NB4 (cell line): ENCODE results near the gene DUSP16.

Experiments
- DNase-seq: peaks from one replicate; pipeline ENCODE4 v3.0.0; 2010; ENCODE audit warnings: low read depth
- H3K4me3 ChIP-seq: one replicate; pipeline ENCODE4 v1.5.1; 2011; ENCODE audit warnings: mild to moderate bottlenecking, low read depth, low read length, moderate library complexity
- MYC ChIP-seq: IDR thresholded peaks from 2 replicates; pipeline ENCODE4 v1.6.1; 2011; ENCODE audit warnings: low read depth, low read length
- POLR2A ChIP-seq: IDR thresholded peaks from 2 replicates; pipeline ENCODE4 v1.6.1; 2011; ENCODE audit warnings: mild to moderate bottlenecking; ENCODE audit not compliant: insufficient read length; ENCODE audit errors: extremely low read depth
- TF ChIP-seq, protein P1 (sequence below): IDR thresholded peaks from 2 replicates; pipeline ENCODE4 v1.6.1; 2011; ENCODE audit warnings: low read depth, low read length
- TF ChIP-seq, protein P2 (sequence below): IDR thresholded peaks from one replicate; pipeline ENCODE4 v1.5.1; 2012; ENCODE audit warnings: low read depth, low read length

The DUSP16 gene

DNA sequence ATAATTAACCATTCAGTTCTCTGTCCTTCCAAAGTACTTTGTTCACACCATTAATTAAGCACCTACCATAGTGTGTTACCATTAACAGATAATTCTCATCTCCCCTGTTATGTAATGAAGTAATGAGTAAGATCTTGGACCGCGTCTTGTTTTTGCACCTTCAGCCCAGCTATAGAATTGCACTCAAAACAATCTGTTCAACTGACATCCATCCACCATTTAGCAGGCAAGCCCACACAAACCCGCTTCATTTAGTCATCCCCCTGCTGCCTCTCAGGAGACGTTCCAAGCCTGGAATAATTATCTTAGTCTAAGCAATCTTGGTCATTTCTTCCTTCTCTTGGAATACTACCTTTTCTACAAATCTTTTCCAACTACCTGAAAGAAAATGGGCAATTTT is 74.4 kb downstream of the DUSP16 start:
- H3K4me3 ChIP-seq: no peak overlapping the region
- TF ChIP-seq, protein P1, sequence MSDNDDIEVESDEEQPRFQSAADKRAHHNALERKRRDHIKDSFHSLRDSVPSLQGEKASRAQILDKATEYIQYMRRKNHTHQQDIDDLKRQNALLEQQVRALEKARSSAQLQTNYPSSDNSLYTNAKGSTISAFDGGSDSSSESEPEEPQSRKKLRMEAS: no peak
- TF ChIP-seq MYC: no peak
- TF ChIP-seq POLR2A: no peak
- TF ChIP-seq, protein P2, sequence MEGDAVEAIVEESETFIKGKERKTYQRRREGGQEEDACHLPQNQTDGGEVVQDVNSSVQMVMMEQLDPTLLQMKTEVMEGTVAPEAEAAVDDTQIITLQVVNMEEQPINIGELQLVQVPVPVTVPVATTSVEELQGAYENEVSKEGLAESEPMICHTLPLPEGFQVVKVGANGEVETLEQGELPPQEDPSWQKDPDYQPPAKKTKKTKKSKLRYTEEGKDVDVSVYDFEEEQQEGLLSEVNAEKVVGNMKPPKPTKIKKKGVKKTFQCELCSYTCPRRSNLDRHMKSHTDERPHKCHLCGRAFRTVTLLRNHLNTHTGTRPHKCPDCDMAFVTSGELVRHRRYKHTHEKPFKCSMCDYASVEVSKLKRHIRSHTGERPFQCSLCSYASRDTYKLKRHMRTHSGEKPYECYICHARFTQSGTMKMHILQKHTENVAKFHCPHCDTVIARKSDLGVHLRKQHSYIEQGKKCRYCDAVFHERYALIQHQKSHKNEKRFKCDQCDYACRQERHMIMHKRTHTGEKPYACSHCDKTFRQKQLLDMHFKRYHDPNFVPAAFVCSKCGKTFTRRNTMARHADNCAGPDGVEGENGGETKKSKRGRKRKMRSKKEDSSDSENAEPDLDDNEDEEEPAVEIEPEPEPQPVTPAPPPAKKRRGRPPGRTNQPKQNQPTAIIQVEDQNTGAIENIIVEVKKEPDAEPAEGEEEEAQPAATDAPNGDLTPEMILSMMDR: no peak
- DNase-seq: no peak

- TF ChIP-seq, protein P2: no peak
- no peak for DNase-seq
- no peak overlapping the region for H3K4me3 ChIP-seq
Observed at GRCh38 chr12:12487490-12487889, 75.2 kb downstream of the DUSP16 start.

DNA sequence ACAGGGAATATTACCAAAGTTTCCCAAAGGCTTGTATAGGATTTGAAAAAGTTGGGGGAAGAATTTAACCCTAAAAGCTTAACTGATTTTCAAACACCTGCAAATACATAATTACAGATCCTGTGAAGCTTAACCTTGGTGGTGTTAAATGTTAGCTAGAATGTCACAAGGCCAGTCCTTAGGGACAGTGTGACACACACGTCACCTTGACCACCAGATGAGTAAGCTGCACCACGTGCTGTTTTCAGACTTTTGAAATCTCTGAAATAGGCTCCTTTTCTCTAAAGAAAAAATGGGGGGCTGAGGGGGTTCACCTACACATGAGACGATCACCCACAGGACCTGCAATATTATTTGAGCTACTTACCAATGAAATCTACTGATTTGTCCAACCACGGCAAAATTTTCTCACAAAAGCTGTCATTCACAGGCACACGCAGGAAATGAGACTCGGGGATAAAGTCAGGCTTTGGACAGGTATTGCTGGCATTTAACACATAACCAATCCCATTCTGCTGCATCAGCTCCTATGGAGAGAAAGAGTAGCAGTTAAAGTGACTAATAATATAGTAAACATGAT is 75.9 kb downstream of the DUSP16 start:
- no peak overlapping the region for H3K4me3 ChIP-seq
- peak; percentile 11 for DNase-seq
- TF ChIP-seq POLR2A: no peak
- TF ChIP-seq, protein P1: 0 out of 2 replicates have a peak, but pooled peaks have one; percentile 10

- DNase-seq: no peak
Observed at GRCh38 chr12:12483438-12483837, 79.2 kb downstream of the DUSP16 start.

DNA sequence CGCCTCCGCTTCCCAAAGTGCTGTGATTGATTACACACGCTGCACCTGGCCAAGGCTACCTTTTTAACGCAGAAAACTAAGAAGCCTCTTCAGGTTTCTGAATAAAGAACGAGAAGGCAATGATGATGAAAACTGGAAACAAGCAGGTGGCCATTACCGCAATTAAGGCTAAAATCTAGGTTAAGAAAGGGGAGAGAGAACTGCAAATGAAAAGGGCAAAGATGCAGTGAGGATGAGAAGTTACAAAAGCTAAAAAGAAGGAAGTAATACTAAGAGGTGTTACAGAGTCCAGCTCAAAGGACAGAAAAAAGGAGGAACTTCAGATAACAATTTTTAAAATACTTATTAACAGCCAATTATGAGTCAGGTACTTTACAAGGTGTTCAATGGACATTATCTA is 79.7 kb downstream of the DUSP16 start:
- TF ChIP-seq MYC (no peak), POLR2A (no peak)
- TF ChIP-seq, protein P1: no peak
- TF ChIP-seq, protein P2: no peak
- H3K4me3 ChIP-seq: no peak overlapping the region
- peak; percentile 16 for DNase-seq

More at GRCh38 chr12:12483438-12483837, 79.2 kb downstream of the DUSP16 start:
- TF ChIP-seq, protein P1: no peak
- TF ChIP-seq MYC (no peak), POLR2A (no peak)
- TF ChIP-seq, protein P2: no peak
- no peak overlapping the region for H3K4me3 ChIP-seq

GRCh38 chr12:12482150-12482761 is 80.4 kb downstream of the DUSP16 start:
- TF ChIP-seq MYC (no peak), POLR2A (no peak)
- TF ChIP-seq, protein P1: no peak
- TF ChIP-seq, protein P2: no peak
- no peak overlapping the region for H3K4me3 ChIP-seq
- DNase-seq: no peak
